HFFc6 (cell line): ENCODE data around the gene MYO3B. TPM values are rescaled to one million over a fixed set of nuclear protein-coding genes. Genes with fewer than 3 reads are reported as not detected.

Experiments
- DNase-seq: peaks from one replicate; pipeline ENCODE4 v3.0.0-alpha.2; 2018
- H3K27ac Mint-ChIP-seq: 2 replicates; pipeline ENCODE4 v1.8.0; 2020; ENCODE audit warnings: mild to moderate bottlenecking, mixed read lengths
- H3K27me3 Mint-ChIP-seq: 2 replicates; pipeline ENCODE4 v1.8.0; 2021; ENCODE audit warnings: mild to moderate bottlenecking, moderate library complexity, mixed read lengths; ENCODE audit not compliant: insufficient read depth
- H3K36me3 Mint-ChIP-seq: 2 replicates; pipeline ENCODE4 v1.8.0; 2021; ENCODE audit warnings: low read depth, mixed read lengths
- H3K4me1 Mint-ChIP-seq: 2 replicates; pipeline ENCODE4 v1.8.0; 2020; ENCODE audit warnings: low read depth, mixed read lengths
- H3K4me3 Mint-ChIP-seq: 2 replicates; pipeline ENCODE4 v1.8.0; 2020; ENCODE audit warnings: mild to moderate bottlenecking, moderate library complexity, mixed read lengths
- H3K9me3 Mint-ChIP-seq: 2 replicates; pipeline ENCODE4 v1.8.0; 2020; ENCODE audit warnings: mild to moderate bottlenecking, mixed read lengths
- CTCF ChIP-seq: fragments of 200-600 bp; sonication (generic); IDR thresholded peaks from 2 replicates; pipeline ENCODE4 v1.5.0; 2021; ENCODE audit warnings: antibody characterized with exemption, mild to moderate bottlenecking
- total RNA-seq, 6 experiments: library from RNA; stranded (reverse); fragmentation: NEBNext Ultra II Directional; extraction: Animal tissue kit (Norgen Biotek cat#: 25700); gene quantifications; 2 replicates in 1 of 6; 3 replicates in 5 of 6; pipeline ENCODE4 v1.2.3, GENCODE V29; 2021

MYO3B gene
- total RNA-seq, 6 experiments from 2014 or later: not detected

GRCh38 chr2:170679607-170680079, 501.7 kb downstream of the MYO3B start:
- no peak for TF ChIP-seq CTCF
- no peaks in the 10 kb centered on the region for H3K4me1 Mint-ChIP-seq
- peaks cover 19% of the 10 kb centered on the region for H3K9me3 Mint-ChIP-seq
- H3K27ac Mint-ChIP-seq: no peak overlapping the region
- no peak for DNase-seq
- H3K36me3 Mint-ChIP-seq: no peaks in the 10 kb centered on the region
- H3K4me3 Mint-ChIP-seq: no peak overlapping the region
- H3K27me3 Mint-ChIP-seq: no peaks in the 10 kb centered on the region

GRCh38 chr2:170680172-170680941, 502.4 kb downstream of the MYO3B start:
- no peak overlapping the region for H3K27ac Mint-ChIP-seq
- DNase-seq: no peak
- no peaks in the 10 kb centered on the region for H3K4me1 Mint-ChIP-seq
- no peaks in the 10 kb centered on the region for H3K36me3 Mint-ChIP-seq
- H3K27me3 Mint-ChIP-seq: no peaks in the 10 kb centered on the region; the same call in 1 of the 2 replicates
- H3K4me3 Mint-ChIP-seq: no peak overlapping the region
- H3K9me3 Mint-ChIP-seq: peaks cover 14% of the 10 kb centered on the region; the same call in 1 of the 2 replicates
- no peak for TF ChIP-seq CTCF

- no peak overlapping the region for H3K27ac Mint-ChIP-seq
- H3K27me3 Mint-ChIP-seq: no peaks in the 10 kb centered on the region; the same call in 1 of the 2 replicates
- no peaks in the 10 kb centered on the region for H3K36me3 Mint-ChIP-seq
These were observed 503.4 kb downstream of the MYO3B start for GRCh38 chr2:170681311-170681710.

GRCh38 chr2:170685591-170685990, 507.6 kb downstream of the MYO3B start:
- Mint-ChIP-seq H3K27ac (no peak overlapping the region), H3K27me3 (no peaks in the 10 kb centered on the region; the same call in 1 of the 2 replicates), H3K4me1 (no peaks in the 10 kb centered on the region), H3K9me3 (peaks cover 19% of the 10 kb centered on the region), H3K4me3 (no peak overlapping the region), H3K36me3 (no peaks in the 10 kb centered on the region)
- no peak for TF ChIP-seq CTCF
- DNase-seq: no peak

More at GRCh38 chr2:170681311-170681710, 503.4 kb downstream of the MYO3B start:
- no peak for DNase-seq
- H3K4me3 Mint-ChIP-seq: no peak overlapping the region
- H3K4me1 Mint-ChIP-seq: no peaks in the 10 kb centered on the region
- TF ChIP-seq CTCF: no peak
- peaks cover 14% of the 10 kb centered on the region; the same call in 1 of the 2 replicates for H3K9me3 Mint-ChIP-seq

GRCh38 chr2:170689481-170689880, 511.5 kb downstream of the MYO3B start:
- Mint-ChIP-seq H3K27me3 (peaks cover 2% of the 10 kb centered on the region), H3K4me3 (no peak overlapping the region), H3K27ac (no peak overlapping the region), H3K9me3 (peaks cover 9% of the 10 kb centered on the region), H3K36me3 (no peaks in the 10 kb centered on the region), H3K4me1 (no peaks in the 10 kb centered on the region)
- no peak for TF ChIP-seq CTCF
- no peak for DNase-seq
